Measurements from ENCODE around the gene ANKHD1. TPM values are rescaled to one million over a fixed set of nuclear protein-coding genes. Genes with fewer than 3 reads are reported as not detected.

The ANKHD1 gene
- total RNA-seq, 2 donors from 2014 or later, result 85.6 to 95.9 TPM

- H3K27ac ChIP-seq (ENCODE audit: low read depth, low read length), result no peak overlapping the region
- no peaks in the 10 kb centered on the region for H3K9me3 ChIP-seq (ENCODE audit: control insufficient read depth, low read length)
- H3K27me3 Mint-ChIP-seq (ENCODE audit: insufficient read depth), result no peaks in the 10 kb centered on the region
- H3K4me1 ChIP-seq (ENCODE audit: control insufficient read depth, insufficient read depth, low read length), result peaks cover 14% of the 10 kb centered on the region
- H3K9me3 Mint-ChIP-seq, result no peaks in the 10 kb centered on the region
- H3K27me3 ChIP-seq (ENCODE audit: control insufficient read depth, insufficient read depth, low read length, poor library complexity, severe bottlenecking), result no peaks in the 10 kb centered on the region
- peaks cover 17% of the 10 kb centered on the region for H3K4me1 Mint-ChIP-seq
- H3K27ac Mint-ChIP-seq, result no peak overlapping the region
- WGBS, 2 experiments (ENCODE audit: insufficient coverage in 1 of 2, insufficient read length in 1 of 2), result 96% methylated on average over 9 to 13 of the region's 13 CpGs
- TF ChIP-seq CTCF (conservative IDR thresholded peaks at IDR 0.05), result no peak
- no peak overlapping the region for H3K4me3 ChIP-seq (ENCODE audit: low read length)
- DNase-seq, result no peak
- H3K4me3 Mint-ChIP-seq, result no peak overlapping the region
- peaks cover 29% of the 10 kb centered on the region for H3K36me3 ChIP-seq (ENCODE audit: control insufficient read depth, insufficient read depth, low read length)
- H3K9ac ChIP-seq (ENCODE audit: extremely low read depth, low read length, poor library complexity, severe bottlenecking), result no peak overlapping the region
- H3K36me3 Mint-ChIP-seq (ENCODE audit: low read depth), result peaks cover 20% of the 10 kb centered on the region
Measured at GRCh38 chr5:140567871-140568270, 166.2 kb downstream of the ANKHD1 start.

- 94 to 95% methylated on average over 2 of the region's 2 CpGs for WGBS, 2 experiments (ENCODE audit: insufficient coverage in 1 of 2, insufficient read length in 1 of 2)
- Histone ChIP-seq H3K27ac (ENCODE audit: low read depth, low read length) (no peak overlapping the region), H3K4me3 (ENCODE audit: low read length) (no peak overlapping the region), H3K27me3 (ENCODE audit: control insufficient read depth, insufficient read depth, low read length, poor library complexity, severe bottlenecking) (no peaks in the 10 kb centered on the region), H3K9ac (ENCODE audit: extremely low read depth, low read length, poor library complexity, severe bottlenecking) (no peak overlapping the region), H3K4me1 (ENCODE audit: control insufficient read depth, insufficient read depth, low read length) (peaks cover 14% of the 10 kb centered on the region), H3K36me3 (ENCODE audit: control insufficient read depth, insufficient read depth, low read length) (peaks cover 29% of the 10 kb centered on the region), H3K9me3 (ENCODE audit: control insufficient read depth, low read length) (peaks cover 3% of the 10 kb centered on the region)
- Mint-ChIP-seq H3K36me3 (ENCODE audit: low read depth) (peaks cover 20% of the 10 kb centered on the region), H3K27me3 (ENCODE audit: insufficient read depth) (no peaks in the 10 kb centered on the region), H3K4me3 (no peak overlapping the region), H3K9me3 (no peaks in the 10 kb centered on the region), H3K27ac (no peak overlapping the region), H3K4me1 (peaks cover 20% of the 10 kb centered on the region)
- TF ChIP-seq CTCF (conservative IDR thresholded peaks at IDR 0.05), result no peak
- no peak for DNase-seq
Measured at GRCh38 chr5:140568443-140569063, 166.9 kb downstream of the ANKHD1 start.

- DNase-seq, result no peak
- H3K4me1 Mint-ChIP-seq, result peaks cover 19% of the 10 kb centered on the region
- no peaks in the 10 kb centered on the region for H3K27me3 Mint-ChIP-seq (ENCODE audit: insufficient read depth)
- peaks cover 20% of the 10 kb centered on the region for H3K36me3 Mint-ChIP-seq (ENCODE audit: low read depth)
- H3K9me3 Mint-ChIP-seq, result no peaks in the 10 kb centered on the region
- no peak for TF ChIP-seq CTCF (conservative IDR thresholded peaks at IDR 0.05)
- H3K4me3 Mint-ChIP-seq, result no peak overlapping the region
- Histone ChIP-seq H3K36me3 (ENCODE audit: control insufficient read depth, insufficient read depth, low read length) (peaks cover 29% of the 10 kb centered on the region), H3K4me1 (ENCODE audit: control insufficient read depth, insufficient read depth, low read length) (peaks cover 15% of the 10 kb centered on the region), H3K9ac (ENCODE audit: extremely low read depth, low read length, poor library complexity, severe bottlenecking) (no peak overlapping the region), H3K4me3 (ENCODE audit: low read length) (no peak overlapping the region), H3K27me3 (ENCODE audit: control insufficient read depth, insufficient read depth, low read length, poor library complexity, severe bottlenecking) (no peaks in the 10 kb centered on the region), H3K27ac (ENCODE audit: low read depth, low read length) (no peak overlapping the region), H3K9me3 (ENCODE audit: control insufficient read depth, low read length) (peaks cover 3% of the 10 kb centered on the region)
- whole genome bisulfite sequencing, 2 experiments (ENCODE audit: insufficient coverage in 1 of 2, insufficient read length in 1 of 2), result 86 to 91% methylated on average over 2 to 4 of the region's 4 CpGs
- no peak overlapping the region for H3K27ac Mint-ChIP-seq
Measured at GRCh38 chr5:140569197-140569596, 167.6 kb downstream of the ANKHD1 start.

Data from endodermal cell (in vitro differentiated cells).